Activated CD8-positive, alpha-beta memory T cell treated with anti-CD3 and anti-CD28 coated beads, Interleukin-2, amount 50 U/mL, for 4 hours (primary cell): Measurements from ENCODE around the gene SPINK1.
"Not testable (repeated sequence)": the region's sequence is repeated elsewhere in the genome, so short reads cannot be mapped to it uniquely, and the experiment has no call there.

Experiments
- DNase-seq: peaks from one replicate; pipeline ENCODE4 v3.0.0-alpha.2; 2020

Gene SPINK1

DNA sequence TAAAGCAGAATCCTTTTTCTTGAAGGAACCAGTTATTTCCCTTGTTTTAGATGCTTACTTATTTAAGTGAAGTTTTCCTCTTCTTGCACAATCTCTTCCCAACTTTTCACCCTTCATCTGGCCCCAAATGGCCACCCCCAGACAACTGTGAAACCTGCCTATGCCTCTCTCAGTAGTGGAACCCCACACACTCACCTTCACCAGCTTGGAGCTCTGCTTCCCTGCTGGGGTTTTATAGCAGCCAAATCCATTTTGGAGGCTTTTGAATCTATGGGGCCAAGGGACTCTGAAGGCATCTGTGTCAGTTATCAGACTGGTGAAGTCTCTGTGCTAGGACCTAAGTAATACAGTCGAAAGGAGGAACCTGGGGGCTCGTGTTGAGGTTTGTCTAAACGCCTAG is 22.9 kb upstream of the SPINK1 start:
- no peak for DNase-seq

DNA sequence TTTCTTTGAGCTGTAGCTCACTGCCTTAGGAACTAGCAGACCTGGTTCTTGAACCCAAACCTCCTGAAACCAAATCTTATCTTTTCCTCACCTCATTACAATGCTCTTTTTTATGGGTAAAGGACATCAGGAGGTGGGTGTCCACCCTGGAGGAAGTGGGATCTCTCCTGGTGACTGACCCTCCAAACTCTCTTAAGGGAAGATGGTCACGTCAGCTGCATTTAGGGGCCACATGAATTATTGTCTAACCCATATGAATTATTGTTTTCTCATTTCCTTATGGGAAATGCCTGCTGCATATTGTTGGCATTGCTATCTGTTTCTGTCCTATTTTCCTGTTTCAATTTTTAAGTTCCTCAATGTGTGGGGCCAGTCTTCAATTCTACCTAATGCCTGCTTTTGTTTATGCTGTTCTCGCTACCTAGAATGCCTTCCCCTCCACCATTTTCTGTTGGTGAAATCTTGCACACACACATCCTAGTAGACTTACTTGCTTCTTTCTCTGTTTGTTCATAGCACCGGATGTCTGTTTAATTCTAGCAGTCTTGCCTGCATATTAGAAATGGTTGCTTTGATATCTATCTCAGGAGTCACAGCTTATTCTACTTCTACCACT is 22.0 kb upstream of the SPINK1 start:
- no peak for DNase-seq

DNA sequence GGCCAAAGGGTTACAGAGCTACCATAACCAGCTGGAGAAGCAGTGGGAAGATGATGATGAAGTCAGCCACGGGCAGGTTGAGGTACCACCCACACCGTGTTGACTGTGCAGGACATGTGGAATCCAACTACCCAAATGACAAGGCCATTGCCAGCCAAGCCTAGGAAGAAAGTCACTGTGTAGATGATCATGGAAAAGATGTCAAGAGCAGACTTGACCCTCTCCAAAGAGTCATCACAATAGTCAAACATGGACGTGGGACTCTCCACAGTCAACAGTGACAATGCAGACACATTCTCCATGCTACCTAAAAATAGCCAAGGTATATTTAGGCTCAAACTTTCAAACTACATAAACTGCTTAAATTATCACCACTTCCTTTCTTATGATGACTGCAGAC is 20.9 kb upstream of the SPINK1 start:
- no peak for DNase-seq

DNA sequence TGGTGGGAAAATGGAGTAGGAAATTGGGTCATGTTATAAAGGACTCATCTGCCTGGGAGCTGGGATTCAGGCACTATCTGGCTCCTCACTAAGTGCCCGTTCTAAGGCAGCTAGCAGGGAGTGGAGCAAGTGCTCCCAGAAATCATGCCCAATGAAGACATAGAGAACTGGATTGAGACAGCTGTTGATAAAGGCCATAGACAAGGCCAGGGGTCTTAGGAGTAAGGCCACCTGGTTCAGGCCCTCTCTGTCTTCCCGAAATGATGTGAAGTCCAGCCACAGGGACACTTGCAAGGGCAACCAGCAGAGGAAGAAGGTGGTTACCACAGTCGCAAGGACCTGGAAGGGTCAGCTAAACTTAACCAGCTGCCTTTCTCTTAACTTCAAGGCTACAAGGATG is 20.1 kb upstream of the SPINK1 start:
- DNase-seq = no peak

DNA sequence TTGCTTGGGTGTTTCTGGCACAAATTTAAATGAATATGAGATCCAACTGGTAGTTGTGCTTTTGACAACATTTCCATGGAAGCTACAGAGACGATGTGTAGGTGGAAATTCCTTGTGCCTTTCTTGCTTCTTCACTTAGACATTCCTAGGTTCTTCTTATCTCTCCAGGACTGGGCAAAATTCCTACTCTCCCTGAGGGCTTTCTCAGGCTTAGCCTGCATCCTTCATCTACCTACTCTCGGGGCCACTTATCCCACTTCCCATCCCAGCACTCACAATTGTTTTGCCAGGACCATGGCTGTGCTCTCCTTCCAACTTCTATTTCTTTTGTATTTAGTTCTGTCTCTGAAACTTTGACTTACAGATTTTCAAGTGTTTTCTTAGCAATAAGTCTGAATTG is 17.8 kb upstream of the SPINK1 start:
- DNase-seq = no peak

DNA sequence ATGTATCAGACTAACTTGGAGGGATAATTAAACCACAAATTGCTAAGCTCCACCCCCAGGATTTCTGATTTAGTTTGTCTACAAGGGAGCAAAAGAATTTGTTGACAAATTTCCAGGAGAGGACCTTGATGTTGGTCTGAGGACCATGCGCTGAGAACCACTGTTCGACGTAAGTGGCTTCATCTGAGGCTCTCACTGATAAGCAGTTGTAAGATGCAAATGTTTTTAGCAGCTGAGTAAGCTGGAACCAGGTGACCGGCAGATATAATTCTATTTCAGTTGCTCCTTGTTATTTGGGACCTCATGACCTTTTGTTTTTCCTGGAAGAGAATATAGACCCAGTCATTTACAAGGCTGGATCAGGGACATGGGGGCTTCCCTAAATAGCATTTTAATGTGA is 14.1 kb upstream of the SPINK1 start:
- DNase-seq = no peak

DNA sequence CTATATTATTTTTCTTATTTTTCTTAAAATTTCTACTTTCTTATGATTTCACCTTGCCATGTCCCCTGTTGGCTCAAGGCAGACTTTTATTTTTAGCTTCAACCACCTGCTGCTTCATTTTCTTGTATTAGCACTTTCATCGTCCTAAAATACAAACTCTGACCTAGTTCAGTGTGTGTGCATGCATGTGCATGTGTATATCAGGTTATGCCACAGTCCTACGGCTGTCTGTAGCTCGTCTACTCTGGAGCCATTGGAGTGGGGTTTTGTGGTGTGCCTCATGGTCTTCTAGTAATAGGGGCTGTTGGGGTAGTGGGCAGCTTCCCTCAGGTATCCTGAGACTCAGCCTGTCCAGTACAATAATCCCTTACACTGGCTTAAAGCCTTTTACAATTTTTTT is 13.4 kb upstream of the SPINK1 start:
- DNase-seq = no peak

DNA sequence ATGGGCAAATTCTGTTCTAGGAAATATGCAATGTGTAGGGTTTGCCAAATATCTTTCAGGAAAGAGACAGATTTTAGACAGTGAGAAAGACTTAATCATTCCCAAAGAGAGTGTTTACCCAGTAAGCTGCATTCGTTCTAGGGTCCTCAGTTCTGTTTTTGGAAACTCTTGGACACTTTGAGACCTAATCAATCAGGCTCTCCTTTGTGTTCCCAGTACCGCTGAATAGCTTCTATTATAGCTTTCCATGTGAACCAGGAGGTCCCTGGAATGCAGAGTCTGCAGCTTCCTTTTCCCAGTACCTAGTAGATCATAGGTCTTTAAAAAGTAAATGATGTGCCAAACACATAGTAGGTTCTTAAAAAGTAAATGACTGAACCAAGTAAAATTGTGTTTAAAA is 11.4 kb upstream of the SPINK1 start:
- no peak for DNase-seq

DNA sequence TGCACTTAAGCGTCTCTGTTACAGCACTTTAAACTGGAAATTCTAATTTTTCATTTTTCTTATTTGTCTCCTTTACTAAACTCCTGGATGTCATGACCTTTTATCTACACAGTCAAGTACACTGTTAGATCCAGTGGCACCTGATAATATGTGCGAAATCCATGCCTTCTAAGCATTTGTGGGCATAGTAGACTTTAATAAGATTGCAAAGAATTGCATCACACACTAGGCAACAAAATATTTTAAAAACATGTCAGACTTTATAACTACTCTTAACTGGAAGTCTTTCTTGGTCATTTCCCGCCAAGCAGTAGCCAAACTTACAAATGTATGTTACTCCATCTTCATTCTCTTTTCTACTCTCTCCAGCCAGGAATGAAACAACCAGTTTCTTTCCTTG is 5.0 kb upstream of the SPINK1 start:
- DNase-seq = no peak

DNA sequence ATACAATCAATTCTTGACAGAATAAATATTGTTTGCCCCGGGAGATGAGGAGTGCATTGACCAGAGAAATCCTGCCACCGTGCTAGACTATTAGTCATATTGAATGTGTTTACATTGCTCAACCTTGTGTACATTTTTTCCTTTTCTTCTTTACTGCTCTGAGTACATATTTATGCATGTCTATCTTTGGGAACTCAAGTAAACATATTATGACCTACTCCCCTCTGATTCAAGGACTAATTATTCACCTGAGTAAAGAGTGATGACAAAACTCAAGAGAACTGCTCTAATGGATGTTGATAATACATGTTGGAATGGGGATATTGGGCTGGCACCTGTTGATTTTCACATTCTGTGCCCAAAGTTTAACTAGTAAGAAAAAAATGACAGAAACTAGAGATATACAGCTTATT is 3.9 kb upstream of the SPINK1 start:
- no peak for DNase-seq

DNA sequence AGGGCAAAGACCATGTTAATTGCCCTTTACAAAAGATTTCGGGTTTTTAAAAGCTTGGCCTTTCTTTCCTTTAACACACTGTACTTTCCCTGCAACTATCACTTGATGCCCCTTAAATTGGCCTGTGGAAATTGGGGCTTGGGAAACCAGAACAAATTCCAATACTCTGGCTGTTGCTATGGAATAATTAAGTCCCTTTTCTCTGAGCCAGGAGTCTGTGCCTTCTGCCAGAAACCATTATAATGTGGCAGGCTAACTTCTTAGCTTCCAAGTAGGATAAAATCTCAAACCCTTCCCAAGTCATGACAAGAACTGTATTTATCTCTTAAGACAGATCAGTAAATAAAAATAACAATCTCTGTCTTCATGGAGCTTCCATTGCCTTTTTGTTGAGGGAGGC is 1.1 kb upstream of the SPINK1 start:
- no peak for DNase-seq

DNA sequence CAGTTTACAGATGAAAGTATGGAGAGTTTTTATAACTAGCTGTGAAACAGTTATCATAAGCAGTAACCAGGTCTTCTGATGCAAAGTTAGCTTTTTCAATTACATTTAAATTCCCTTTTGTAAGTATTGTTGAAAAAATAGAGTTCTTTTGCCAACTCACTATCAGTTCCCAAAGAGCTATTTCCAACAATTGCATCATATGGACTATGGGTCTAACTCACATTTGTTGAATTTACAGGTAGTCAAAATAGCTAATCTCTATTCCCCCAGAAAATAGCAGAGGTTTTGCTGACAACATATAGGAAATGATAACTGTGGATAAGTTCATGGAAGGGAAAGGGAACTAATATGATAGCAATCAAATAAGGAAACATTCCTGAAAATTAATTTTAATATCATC is 1.4 kb downstream of the SPINK1 start:
- DNase-seq = no peak

DNA sequence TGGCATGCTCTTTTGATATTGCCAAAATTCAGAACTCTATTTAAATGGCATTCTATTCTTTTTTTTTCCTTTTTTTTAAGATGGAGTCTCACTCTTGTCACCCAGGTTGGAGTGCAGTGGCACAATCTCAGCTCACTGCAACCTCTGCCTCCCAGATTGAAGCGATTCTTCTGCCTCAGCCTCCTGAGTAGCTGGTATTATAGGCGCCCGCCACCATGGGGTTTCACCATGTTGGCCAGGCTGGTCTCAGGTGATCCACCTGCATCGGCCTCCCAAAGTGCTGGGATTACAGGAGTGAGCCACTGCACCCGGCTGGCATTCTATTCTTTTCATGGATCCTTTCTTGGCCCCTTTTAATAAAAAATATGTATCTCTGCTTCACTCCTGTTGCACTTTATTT is 4.5 kb downstream of the SPINK1 start:
- not testable (repeated sequence) for DNase-seq

DNA sequence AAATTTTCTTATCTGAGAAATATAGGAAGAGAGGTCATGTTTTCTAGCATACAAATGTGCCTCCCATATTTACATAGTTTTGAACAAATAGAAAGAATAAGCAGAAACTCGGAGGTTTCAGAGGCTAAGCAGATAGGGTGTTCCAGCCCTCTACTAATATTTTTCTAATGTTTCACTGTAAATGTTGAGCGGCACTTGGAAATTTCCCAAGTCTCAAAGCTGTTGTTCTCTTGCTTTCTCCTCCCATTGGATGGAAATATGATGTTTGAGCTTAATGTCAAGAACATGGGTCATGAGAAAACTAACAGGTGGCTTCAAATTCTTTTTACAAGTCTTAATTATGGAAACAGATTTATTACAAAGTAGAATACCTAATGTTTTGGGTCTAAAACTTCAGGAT is 5.1 kb downstream of the SPINK1 start:
- no peak for DNase-seq

DNA sequence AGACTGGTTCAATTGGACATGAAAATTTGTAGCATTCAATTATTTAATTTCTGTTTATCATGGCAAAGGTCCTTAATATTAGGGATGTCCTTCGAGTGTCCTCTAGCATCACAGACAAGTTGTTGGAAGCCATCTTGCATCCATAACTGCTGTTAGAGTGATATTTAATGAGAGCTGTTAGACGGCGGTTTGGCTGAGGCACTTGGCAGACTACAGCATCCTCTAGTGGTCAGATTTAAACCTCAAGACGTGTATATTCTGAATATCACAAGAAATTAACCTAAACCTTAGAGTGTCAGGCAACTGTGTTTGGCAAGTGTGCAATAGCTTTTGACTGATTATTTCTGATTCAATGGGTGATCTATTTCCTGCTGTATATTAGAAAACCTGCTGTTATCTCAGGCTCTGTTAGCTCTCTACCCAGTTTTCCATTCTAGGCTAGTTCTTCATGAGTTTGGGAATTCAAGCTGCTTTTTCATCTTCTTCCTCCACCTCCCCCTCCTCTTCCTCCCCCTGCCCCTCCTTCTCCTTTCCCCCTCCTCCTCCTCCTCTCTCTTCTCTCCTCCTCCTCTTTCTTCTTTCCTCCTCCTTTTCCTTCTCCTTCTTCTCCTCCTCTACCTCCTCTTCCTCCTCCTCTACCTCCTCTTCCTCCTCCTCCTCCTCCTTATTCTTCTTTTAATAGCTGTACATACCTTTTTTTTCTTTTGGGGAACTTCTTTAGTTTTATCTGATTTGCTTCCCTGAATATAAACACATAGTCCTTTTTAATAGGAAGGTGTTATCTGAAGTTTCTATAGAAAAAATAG is 8.6 kb downstream of the SPINK1 start:
- peak; percentile 28 for DNase-seq

DNA sequence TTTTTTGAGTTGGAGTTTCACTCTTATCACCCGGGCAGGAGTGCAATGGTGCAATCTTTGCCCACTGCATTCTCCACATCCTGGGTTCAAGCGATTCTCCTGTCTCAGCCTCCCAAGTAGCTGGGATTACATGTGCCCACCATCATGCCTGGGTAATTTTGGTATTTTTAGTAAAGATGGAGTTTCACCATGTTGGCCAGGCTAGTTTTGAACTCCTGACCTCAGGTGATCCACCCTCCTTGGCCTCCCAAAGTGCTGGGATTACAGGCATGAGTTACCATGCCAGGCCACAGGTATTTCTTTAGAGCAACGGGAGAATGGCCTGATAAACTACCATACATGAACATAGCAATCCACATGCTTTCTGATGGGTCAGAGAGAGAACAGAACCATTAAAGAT is 9.2 kb downstream of the SPINK1 start:
- DNase-seq = not testable (repeated sequence)

DNA sequence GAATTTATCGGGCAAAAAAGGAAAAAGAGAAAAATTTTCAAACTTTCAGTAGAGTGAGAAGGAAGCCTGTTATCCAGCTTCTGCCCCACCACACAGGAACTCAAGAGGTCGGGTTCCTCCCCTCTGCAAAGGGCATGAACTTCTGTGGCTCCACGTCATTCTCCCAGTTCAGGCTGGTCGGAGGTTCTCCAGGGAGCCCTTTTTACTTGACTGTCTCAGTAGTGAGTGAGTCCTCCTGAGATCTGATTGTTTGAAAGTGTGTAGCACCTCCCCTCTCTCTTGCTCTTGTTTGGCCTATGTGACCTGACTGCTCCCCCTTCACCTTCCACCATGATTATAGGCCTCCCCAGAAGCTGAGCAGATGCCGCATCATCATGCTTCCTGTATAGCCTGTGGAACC is 9.7 kb downstream of the SPINK1 start:
- DNase-seq = no peak

DNA sequence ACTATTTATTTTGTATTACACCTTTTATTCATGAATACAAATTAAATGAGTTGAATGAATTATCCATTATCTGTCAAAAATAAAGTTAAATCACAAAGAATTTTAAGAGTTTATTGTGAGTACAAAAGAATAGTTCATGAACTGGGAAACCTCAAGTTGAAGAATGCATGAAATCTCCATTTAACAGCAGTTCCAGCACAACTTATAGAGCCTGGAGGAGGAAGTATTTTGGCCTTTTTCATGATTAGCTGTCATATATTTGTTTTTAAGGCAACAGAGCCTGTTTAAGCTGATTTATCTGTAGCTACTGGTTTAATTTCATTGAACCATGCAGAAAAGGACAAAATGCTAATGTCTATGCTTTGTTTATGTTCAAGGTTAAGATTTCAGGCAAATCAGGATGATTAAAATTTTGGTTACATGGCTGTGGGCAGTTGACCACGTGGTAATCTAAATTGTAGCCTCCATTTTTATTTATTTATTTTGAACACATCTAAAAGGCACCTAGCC is 12.2 kb downstream of the SPINK1 start:
- DNase-seq = no peak

DNA sequence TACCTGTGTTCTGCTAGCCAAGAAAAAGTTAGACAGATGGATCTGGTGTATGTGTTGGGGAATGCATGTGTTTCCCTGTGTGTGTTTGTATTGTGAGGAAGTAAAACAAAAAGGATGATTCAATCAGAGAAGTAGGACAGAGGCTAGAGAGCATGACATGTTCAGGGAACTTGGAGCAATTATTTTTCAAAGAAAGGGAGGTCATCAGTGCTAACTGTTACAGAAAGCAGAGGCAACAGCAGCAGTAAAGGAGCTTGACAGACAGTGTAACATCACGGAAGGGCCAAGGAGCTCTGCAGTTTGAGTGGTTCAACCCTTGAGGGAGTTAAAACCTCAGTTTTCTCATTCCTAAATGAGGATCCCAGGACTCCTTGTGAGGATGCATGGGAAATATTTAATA is 13.2 kb downstream of the SPINK1 start:
- no peak for DNase-seq

DNA sequence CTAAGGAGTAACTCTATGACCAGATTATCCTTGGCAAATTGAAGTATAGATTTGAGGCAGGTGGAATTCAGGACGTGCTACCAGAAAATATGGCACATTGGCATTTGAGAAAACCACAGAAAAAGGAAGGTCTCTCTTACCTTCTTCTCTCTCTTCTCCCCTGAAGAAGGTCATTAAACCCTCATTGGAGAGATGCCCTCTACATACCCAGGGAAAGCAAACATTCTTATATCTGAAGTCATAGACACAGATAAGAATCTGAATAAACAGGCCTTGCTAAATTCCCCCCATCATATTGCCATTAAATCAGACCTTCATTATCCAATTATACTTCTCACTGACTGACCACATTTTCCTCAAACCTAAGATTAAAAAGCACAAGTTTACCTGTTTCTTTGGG is 17.8 kb downstream of the SPINK1 start:
- no peak for DNase-seq

DNA sequence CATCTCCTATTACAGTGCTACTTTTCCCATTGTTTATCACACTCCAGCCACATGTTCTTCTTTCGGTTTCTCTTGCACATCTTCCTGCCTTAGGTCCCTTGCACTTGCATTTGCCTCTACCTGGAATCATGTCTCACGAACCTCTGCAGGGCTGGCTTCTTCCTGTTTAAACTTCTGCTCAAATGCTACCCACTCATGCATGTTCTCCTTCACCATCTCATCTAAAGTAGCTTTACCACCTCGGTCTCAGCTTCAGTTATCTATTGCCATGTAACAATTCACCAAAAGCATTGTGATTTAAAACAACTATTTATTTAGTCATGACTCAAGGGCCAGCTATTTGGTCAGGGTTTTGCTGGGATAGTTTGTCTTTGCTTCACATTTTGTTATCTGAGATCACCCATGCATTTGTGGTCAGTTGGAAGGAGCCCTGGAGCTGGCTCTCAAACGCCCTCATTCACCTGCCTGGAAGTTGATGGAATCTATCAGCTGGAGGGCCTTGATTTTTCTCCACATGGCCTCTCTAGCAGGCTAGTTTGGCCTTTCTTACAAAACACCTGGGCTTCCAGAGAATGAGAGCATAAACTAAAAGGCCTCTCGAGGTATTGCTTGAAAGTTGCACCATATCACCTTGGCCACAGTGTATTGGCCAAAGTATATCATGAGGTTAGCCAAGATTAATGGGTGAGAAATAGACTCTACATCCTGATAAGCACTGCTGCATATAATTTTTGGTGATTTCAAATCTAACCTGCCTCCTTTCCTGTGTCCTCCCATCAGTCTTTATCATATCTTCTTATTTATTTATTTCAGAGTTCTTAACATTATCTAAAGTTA is 21.4 kb downstream of the SPINK1 start:
- no peak for DNase-seq

DNA sequence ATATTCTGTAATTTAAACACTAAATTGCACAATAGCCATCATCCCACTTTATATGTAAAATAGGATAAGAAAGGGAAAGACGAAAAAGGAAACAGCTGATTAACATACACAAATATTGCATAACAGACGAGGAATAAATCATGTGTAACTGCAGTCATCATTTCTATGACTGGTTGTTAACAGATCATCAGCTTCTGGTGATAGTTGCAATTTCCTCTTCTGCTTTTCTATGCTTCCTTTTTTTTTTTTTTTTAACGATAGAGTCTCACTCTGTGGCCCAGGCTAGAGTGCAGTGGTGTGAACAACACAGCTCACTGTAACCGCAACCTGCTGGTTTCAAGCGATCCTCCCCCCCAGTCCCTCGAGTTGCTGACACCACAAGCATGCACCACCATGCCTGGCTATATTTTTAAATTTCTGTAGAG is 26.4 kb downstream of the SPINK1 start:
- peak; percentile 16 for DNase-seq

DNA sequence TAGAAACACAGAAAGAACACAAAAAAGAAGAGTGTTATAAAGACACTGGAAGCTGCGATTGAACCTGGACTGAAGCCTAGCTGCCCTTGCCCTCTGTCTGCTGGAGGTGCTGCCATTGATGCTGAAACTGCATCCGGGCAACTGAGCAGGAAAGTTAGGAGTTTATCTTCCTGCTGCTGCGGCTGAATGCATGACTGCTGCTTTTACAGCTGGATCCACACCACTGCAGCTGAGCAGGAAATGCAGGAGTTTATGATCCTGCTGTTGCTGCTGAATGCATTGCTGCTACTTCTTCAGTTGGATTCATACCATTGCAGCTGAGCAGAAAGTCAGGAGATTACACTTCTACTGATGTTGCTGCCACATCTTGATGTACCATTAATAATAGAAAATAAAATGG is 27.1 kb downstream of the SPINK1 start:
- no peak for DNase-seq

DNA sequence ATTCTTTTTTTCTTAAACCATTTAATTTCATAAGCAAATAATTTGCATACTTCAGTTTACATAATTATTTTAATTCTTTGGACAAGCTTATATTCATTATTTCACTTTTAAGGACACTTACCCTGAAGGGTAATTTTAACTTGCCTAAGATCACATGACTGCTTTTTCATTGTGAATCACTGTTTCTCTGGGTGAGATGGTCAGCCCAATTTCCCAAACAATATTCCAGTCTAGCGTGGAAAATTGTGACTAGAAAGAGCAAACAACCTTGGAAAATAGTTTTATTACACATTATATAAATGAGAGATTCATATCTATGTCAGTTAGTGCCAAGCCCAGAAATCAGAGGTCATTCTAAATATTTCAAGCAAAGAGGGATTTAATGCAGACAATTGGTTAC is 27.5 kb downstream of the SPINK1 start:
- no peak for DNase-seq
